HG03439 (cell line): ENCODE results near the gene UBTD1.
"Not testable (repeated sequence)": the region's sequence is repeated elsewhere in the genome, so short reads cannot be mapped to it uniquely, and the experiment has no call there.

Source experiments
- ATAC-seq: cut with Tn5 transposase; IDR thresholded peaks from one replicate; pipeline ENCODE4 v1.9.1; 2021; ENCODE audit warnings: mild to moderate bottlenecking, moderate library complexity; ENCODE audit not compliant: unreplicated experiment

UBTD1 gene

GRCh38 chr10:97512993-97513392 is 14.3 kb downstream of the UBTD1 start:
- ATAC-seq = no peak

GRCh38 chr10:97514344-97514743 is 15.6 kb downstream of the UBTD1 start:
- ATAC-seq = no peak

- no peak for ATAC-seq
Observed at GRCh38 chr10:97515271-97515978, 16.7 kb downstream of the UBTD1 start.

- no peak for ATAC-seq
Observed at GRCh38 chr10:97517096-97517750, 18.5 kb downstream of the UBTD1 start.

- no peak for ATAC-seq
Observed at GRCh38 chr10:97517778-97518300, 19.1 kb downstream of the UBTD1 start.

- ATAC-seq = no peak
Observed at GRCh38 chr10:97518301-97519043, 19.7 kb downstream of the UBTD1 start.

GRCh38 chr10:97519342-97519741 is 20.6 kb downstream of the UBTD1 start:
- no peak for ATAC-seq

- no peak for ATAC-seq
Observed at GRCh38 chr10:97520520-97520919, 21.8 kb downstream of the UBTD1 start.

GRCh38 chr10:97520978-97521761 is 22.4 kb downstream of the UBTD1 start:
- no peak for ATAC-seq

GRCh38 chr10:97522071-97522470 is 23.3 kb downstream of the UBTD1 start:
- ATAC-seq = no peak

GRCh38 chr10:97522937-97523336 is 24.2 kb downstream of the UBTD1 start:
- ATAC-seq = no peak

- ATAC-seq = no peak
Observed at GRCh38 chr10:97525086-97525485, 26.4 kb downstream of the UBTD1 start.

GRCh38 chr10:97525683-97526110 is 27.0 kb downstream of the UBTD1 start:
- no peak for ATAC-seq

- ATAC-seq = not testable (repeated sequence)
Observed at GRCh38 chr10:97528876-97529275, 30.2 kb downstream of the UBTD1 start.

- no peak for ATAC-seq
Observed at GRCh38 chr10:97529685-97530465, 31.2 kb downstream of the UBTD1 start.

GRCh38 chr10:97531401-97531986 is 32.8 kb downstream of the UBTD1 start:
- ATAC-seq = no peak

- no peak for ATAC-seq
Observed at GRCh38 chr10:97532935-97533671, 34.4 kb downstream of the UBTD1 start.

GRCh38 chr10:97533888-97534287 is 35.2 kb downstream of the UBTD1 start:
- ATAC-seq = no peak
